Prostate gland (tissue), 2 donors: ENCODE data around the gene MYO5B.

Experiments used
- CTCF ChIP-seq, 4 experiments: fragments of 200-600 bp in 2 of 4; fragments of 450-650 bp in 2 of 4; sonication (generic) in 2 of 4; IDR thresholded peaks; 1 replicate in 3 of 4; 2 replicates in 1 of 4; pipeline ENCODE4 v1.5.1; 2016 to 2019; ENCODE audit warnings: antibody characterized with exemption in 4 of 4, mild to moderate bottlenecking in 2 of 4, moderate library complexity in 2 of 4
- POLR2A ChIP-seq: fragments of 450-650 bp; IDR thresholded peaks from one replicate; pipeline ENCODE4 v1.6.1; 2016; ENCODE audit warnings: antibody characterized with exemption, mild to moderate bottlenecking
- POLR2AphosphoS5 ChIP-seq: sonication (generic); formaldehyde crosslinking; IDR thresholded peaks from one replicate; pipeline ENCODE4 v1.6.1; 2017; ENCODE audit warnings: antibody characterized with exemption

GRCh38 chr18:49884959-49885358, 310.0 kb downstream of the MYO5B start:
- no peak for TF ChIP-seq CTCF (IDR thresholded peaks at IDR 0.05)
- peak; percentile 9 for TF ChIP-seq POLR2AphosphoS5
- TF ChIP-seq POLR2A: no peak
